Cardiac fibroblast (primary cell): ENCODE measurements around the gene RSL1D1.
"Not testable (repeated sequence)": the region's sequence is repeated elsewhere in the genome, so short reads cannot be mapped to it uniquely, and the experiment has no call there.

Experiments
- DNase-seq, 2 donors: peaks; one replicate each; pipeline versions ENCODE4 v3.0.0 to v3.0.0-alpha.2; 2010; ENCODE audit warnings: low read depth in 2 of 2
- H3K4me3 ChIP-seq, 2 donors: replicated peaks in 1 of 2; 1 replicate in 1 of 2; 2 replicates in 1 of 2; pipeline ENCODE4 v1.5.1; 2011; ENCODE audit warnings: low read depth in 2 of 2, low read length in 2 of 2, mild to moderate bottlenecking in 2 of 2, moderate library complexity in 1 of 2
- CTCF ChIP-seq: IDR thresholded peaks from one replicate; pipeline ENCODE4 v1.5.1; 2011; ENCODE audit warnings: low read depth, mild to moderate bottlenecking, low read length, inconsistent platforms

RSL1D1 gene

GRCh38 chr16:11835891-11836649 lies 15.3 kb downstream of the RSL1D1 start:
- peak; percentile 52 to 69 for DNase-seq
- H3K4me3 ChIP-seq: no peak overlapping the region
- TF ChIP-seq CTCF: no peak

- TF ChIP-seq CTCF: no peak
- no peak for DNase-seq
- no peak overlapping the region for H3K4me3 ChIP-seq
Measured at GRCh38 chr16:11835309-11835708, 16.0 kb downstream of the RSL1D1 start.

- TF ChIP-seq CTCF: no peak
Measured at GRCh38 chr16:11833951-11834695, 17.2 kb downstream of the RSL1D1 start.

GRCh38 chr16:11828696-11829095 lies 22.6 kb downstream of the RSL1D1 start:
- no peak for TF ChIP-seq CTCF
- DNase-seq: no peak
- H3K4me3 ChIP-seq: no peak overlapping the region

More at GRCh38 chr16:11833951-11834695, 17.2 kb downstream of the RSL1D1 start:
- peak; percentile 67 to 94 for DNase-seq
- H3K4me3 ChIP-seq: no peak overlapping the region

GRCh38 chr16:11825520-11826165 lies 25.7 kb downstream of the RSL1D1 start:
- H3K4me3 ChIP-seq, DNase-seq: not testable (repeated sequence)

GRCh38 chr16:11824362-11824761 lies 27.0 kb downstream of the RSL1D1 start:
- DNase-seq: no peak
- TF ChIP-seq CTCF: no peak
- no peak overlapping the region for H3K4me3 ChIP-seq

GRCh38 chr16:11823645-11824044 lies 27.7 kb downstream of the RSL1D1 start:
- DNase-seq, H3K4me3 ChIP-seq: not testable (repeated sequence)
